GM19372 (cell line): ENCODE data around the gene SKIC2.

Source experiments
- ATAC-seq: cut with Tn5 transposase; IDR thresholded peaks from one replicate; pipeline ENCODE4 v1.9.1; 2021; ENCODE audit warnings: mild to moderate bottlenecking, low read depth, moderate library complexity; ENCODE audit not compliant: unreplicated experiment

The SKIC2 gene

DNA sequence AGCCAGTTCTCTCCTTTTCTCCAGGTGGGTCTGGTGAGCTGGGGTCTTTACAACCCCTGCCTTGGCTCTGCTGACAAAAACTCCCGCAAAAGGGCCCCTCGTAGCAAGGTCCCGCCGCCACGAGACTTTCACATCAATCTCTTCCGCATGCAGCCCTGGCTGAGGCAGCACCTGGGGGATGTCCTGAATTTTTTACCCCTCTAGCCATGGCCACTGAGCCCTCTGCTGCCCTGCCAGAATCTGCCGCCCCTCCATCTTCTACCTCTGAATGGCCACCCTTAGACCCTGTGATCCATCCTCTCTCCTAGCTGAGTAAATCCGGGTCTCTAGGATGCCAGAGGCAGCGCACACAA lies 13.8 kb upstream of the SKIC2 start:
- no peak for ATAC-seq

GRCh38 chr6:31945507-31946369 lies 13.2 kb upstream of the SKIC2 start, which contains the start of gene CFB:
Gene CFB, plus strand, starts transcription at chr6:31946095. Its CDS starts 127 bp downstream, at chr6:31946222.
- no peak for ATAC-seq

- ATAC-seq, result no peak
Observed at GRCh38 chr6:31946370-31946885, 12.5 kb upstream of the SKIC2 start.

DNA sequence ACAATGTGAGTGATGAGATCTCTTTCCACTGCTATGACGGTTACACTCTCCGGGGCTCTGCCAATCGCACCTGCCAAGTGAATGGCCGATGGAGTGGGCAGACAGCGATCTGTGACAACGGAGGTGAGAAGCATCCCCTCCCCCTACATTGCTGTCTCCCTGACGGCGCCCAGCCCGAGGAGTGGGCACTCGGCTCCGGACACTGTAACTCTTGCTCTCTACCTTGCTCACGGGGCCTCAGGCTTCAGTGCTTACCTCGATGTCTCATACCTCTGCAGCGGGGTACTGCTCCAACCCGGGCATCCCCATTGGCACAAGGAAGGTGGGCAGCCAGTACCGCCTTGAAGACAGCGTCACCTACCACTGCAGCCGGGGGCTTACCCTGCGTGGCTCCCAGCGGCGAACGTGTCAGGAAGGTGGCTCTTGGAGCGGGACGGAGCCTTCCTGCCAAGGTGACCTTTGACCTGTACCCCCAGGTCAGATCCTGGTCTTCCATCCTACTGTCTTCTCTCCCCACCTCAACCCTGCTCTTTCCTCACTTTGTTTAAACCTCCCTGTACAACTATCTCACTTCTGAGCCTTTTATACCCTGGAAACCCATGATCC lies 11.8 kb upstream of the SKIC2 start:
- ATAC-seq, result no peak

DNA sequence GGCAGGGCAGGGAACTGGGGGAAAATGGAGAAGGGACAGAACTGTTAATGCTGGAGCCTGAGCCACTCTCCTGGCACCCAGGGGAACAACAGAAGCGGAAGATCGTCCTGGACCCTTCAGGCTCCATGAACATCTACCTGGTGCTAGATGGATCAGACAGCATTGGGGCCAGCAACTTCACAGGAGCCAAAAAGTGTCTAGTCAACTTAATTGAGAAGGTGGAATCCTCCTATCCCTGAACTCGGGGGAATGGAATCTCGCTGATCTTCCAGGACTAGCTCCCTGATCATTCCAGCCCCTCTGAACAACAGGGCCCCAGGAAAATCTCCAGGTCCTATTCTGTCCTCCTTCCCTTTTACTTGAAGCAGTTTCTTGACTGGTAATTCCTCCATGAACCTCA lies 11.1 kb upstream of the SKIC2 start:
- ATAC-seq, result no peak

DNA sequence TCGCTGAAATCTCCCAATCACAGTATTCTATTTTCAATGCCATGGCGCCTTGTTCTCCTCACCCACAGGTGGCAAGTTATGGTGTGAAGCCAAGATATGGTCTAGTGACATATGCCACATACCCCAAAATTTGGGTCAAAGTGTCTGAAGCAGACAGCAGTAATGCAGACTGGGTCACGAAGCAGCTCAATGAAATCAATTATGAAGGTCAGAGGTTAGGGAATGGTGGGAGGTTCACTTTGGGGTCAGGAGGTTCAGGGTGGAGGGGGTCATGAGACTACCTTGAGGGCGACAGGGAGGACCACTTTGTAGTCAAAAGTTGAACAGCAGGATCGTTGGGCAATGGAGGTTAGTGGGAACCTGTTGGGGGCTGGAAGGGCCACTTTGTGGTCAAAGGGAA lies 10.7 kb upstream of the SKIC2 start:
- no peak for ATAC-seq

- no peak for ATAC-seq
Observed at GRCh38 chr6:31948753-31949413, 10.1 kb upstream of the SKIC2 start.

- no peak for ATAC-seq
Observed at GRCh38 chr6:31949926-31950548, 8.9 kb upstream of the SKIC2 start.

DNA sequence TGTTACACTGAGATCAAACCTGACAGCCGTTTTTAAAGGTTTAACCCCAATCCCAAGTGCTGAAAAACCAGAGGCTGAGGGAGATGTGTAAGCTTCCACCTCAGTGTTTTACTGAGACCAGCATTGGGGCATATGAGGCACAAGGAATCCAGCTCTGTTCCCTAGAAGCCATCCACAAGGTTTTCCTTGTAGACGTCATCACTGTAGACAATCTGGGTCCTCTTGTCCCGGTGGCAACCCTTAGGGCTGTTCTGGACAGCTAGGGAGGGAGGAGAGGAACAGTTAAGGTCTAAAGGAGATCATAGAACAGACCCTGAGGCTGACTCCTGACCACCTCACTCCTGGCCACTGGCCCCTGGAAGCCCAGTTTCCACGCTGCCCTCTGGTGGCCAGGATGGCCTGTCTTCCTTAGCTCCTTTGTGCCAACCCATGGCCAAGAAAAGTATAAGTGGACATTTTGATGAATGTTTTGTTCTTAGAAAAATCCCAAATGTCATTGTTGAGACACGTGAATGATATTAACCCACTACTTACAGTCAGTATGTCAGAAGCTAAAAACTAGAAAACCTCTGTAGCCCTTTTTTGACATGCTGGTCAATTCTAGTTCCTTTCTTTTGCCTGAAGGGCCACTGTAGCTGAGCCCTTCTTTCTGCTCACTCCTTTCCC lies 6.7 kb upstream of the SKIC2 start:
- ATAC-seq, result no peak

GRCh38 chr6:31952890-31953289 lies 6.1 kb upstream of the SKIC2 start:
- ATAC-seq, result no peak

GRCh38 chr6:31954511-31954910 lies 4.5 kb upstream of the SKIC2 start:
- ATAC-seq, result no peak

DNA sequence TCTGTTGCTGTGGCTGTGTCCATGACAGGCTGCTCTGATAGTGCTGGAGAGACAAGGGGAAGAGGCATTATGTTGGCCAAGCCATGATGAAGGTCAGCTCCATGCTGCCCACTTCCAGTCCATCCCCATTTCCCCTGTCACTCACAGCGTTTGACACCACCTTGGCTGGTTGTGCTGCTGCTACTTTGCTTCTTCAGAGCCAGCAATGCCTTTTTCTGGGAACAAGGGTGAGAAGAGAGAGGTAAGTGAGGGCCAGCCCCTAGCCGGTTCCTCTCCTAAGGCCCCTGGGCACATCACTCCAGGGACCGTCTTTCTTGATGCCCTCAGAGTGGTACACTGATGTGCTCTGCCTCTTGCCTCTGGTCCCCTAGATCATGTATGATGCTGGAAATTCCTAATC lies 2.2 kb upstream of the SKIC2 start:
- no peak for ATAC-seq

DNA sequence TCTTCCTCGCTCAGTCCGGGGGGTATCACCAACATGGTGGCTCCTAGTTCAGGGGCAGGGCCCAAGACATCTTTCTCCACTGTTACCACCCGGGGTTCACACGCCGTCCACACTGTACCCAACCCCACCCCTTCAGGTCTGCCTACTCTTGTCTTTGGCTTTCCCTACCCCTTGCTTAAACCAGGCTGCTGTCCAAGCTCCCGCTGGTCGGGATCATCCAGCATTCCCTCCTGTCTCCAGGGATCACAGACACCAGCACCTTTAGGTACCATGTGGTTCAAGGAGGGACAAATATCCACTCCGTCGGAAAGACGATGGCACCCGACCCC lies 599 bp upstream of the SKIC2 start:
- no peak for ATAC-seq

- ATAC-seq, result no peak
Observed at GRCh38 chr6:31961616-31962015, 2.6 kb downstream of the SKIC2 start.

DNA sequence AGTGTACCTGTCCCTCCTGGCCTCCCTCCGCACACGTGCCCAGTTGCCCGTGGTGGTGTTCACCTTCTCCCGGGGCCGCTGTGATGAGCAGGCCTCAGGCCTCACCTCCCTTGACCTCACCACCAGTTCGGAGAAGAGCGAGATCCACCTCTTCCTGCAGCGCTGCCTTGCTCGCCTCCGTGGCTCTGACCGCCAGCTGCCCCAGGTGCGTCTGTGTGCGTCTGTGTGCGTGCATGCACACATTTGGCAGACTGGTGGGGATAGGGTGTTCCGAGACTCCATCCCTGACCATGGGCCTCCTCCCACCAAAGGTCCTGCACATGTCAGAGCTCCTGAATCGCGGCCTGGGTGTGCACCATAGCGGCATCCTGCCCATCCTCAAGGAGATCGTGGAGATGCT lies 4.9 kb downstream of the SKIC2 start:
- no peak for ATAC-seq

DNA sequence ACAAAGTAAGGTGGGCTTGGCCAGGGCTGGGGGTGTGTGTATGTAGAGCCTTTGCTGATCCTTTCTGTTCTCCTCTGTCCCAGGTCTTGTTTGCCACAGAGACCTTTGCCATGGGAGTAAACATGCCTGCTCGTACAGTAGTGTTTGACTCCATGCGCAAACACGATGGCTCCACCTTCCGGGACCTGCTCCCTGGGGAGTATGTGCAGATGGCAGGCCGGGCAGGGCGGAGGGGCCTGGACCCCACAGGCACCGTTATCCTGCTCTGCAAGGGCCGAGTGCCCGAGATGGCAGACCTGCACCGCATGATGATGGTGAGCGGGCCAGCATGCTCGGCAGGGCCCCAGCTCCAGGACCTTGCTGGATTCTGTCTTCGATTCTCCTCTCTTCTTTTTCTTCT lies 6.7 kb downstream of the SKIC2 start:
- no peak for ATAC-seq

DNA sequence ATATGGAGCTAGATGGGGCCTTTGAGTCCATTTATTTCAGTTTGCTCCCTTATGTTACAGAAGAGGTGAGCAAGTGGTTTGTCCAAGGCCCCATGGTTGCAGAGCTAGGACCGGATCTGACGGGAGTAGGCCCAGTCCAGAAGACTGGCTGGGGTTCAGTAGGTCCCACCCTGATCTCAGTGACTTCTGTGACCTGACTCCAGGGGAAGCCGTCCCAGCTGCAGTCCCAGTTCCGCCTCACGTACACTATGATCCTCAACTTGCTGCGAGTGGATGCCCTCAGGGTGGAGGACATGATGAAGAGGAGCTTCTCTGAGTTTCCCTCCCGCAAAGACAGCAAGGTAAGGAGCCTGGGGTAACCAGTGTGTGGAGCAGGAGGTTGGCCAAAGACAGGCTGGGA lies 7.5 kb downstream of the SKIC2 start:
- ATAC-seq, result no peak

DNA sequence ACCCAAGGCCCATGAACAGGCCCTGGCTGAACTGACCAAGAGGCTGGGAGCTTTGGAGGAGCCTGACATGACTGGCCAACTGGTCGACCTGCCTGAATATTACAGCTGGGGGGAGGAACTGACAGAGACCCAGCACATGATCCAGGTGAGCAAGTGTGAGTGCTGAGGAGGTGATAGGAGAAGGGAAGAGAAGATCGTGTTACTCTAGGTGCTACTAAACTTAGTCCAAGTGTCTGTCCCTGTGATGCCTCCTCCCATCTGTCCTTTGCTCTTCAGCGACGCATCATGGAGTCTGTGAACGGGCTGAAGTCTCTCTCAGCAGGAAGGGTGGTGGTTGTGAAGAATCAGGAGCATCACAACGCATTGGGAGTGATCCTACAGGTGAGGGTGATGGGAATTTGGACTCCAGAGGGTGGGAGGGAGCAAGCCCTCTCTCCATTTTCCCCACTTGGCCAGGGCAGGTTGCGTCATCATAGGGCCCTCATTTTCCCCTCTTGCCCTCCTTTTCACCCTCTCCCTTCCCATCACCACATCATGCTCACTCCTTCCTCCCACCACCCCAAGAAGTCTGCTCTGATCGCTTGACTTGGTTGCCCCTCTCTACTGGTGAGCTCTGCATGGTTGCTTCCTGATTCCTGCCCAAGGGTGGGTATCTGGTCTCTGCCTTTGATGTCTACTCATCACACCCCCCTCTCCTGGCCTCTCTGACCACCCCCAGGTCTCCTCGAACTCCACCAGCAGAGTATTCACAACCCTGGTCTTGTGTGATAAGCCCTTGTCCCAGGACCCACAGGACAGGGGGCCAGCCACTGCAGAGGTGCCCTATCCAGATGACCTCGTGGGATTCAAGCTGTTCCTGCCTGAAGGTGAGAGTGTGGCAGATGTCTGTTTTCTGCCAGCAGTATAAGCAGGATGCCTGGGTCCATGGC lies 8.3 kb downstream of the SKIC2 start:
- no peak for ATAC-seq

DNA sequence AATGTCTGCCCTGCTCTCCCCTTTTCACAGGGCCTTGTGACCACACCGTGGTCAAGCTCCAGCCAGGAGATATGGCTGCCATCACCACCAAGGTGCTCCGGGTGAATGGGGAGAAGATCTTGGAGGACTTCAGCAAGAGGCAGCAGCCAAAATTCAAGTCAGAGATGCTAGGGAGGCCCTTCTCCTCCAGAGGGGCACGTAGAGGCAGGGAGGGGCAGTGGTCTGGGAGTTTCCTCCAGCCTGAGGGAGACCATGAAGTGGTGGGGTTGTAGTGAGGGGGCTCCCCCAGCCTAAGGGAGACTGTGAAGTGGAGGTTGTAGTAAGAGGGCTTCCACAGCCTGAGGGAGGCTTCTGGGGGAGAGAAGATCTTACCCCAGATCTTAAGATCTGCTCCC lies 8.9 kb downstream of the SKIC2 start:
- no peak for ATAC-seq

- no peak for ATAC-seq
Observed at GRCh38 chr6:31968326-31968725, 9.4 kb downstream of the SKIC2 start.
